ENCODE measurements around the gene ZSWIM8. TPM values are rescaled to one million over a fixed set of nuclear protein-coding genes. Genes with fewer than 3 reads are reported as not detected.

ZSWIM8 gene
- total and polyA plus RNA-seq, 2 donors (not counting 1 experiment from before 2014, with no cell fraction given) = 110 to 147 TPM

DNA sequence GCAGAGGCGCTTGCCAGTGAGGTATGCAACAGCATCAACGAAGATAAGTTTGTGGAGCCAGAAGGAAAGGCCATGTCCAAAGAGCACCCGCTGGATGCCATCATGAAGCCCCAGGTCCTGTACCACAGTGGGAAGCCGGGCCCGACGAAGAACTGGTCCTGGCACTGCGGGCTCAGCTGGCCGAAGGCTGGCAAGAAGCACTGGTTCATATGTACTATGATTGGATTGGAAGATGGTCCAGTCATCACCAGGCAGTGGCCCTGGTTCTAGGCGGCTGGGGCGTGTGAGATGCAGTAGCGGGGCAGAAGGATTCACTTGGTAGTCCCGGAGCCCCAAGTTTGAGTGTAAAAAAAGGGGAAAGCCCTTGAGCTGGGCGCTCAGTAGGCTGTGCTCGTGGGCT lies 22.1 kb downstream of the ZSWIM8 start:
- ATAC-seq (ENCODE audit: low read depth) = no peak
- Mint-ChIP-seq H3K4me3 (no peak overlapping the region), H3K4me1 (peaks cover 39% of the 10 kb centered on the region), H3K27ac (no peak overlapping the region), H3K27me3 (no peaks in the 10 kb centered on the region), H3K9me3 (ENCODE audit: insufficient read depth) (no peaks in the 10 kb centered on the region)
- ChIA-PET POLR2A (interaction anchor here (0.7 kb wide), 1 partner anchor 73 kb away, joined by 3 read pairs; no protein-coding TSS in a partner anchor), CTCF (no interaction called here)
- no peak overlapping the region for H3K9ac ChIP-seq (ENCODE audit: low read length)
- H3K9me3 ChIP-seq (ENCODE audit: control extremely low read depth in 1 of 3, control insufficient read depth in 2 of 3, insufficient read depth in 1 of 3, low read length in 2 of 3) = no peaks in the 10 kb centered on the region
- H3K36me3 ChIP-seq (replicated peaks in 1 of 2; ENCODE audit: control extremely low read depth in 1 of 2, control insufficient read depth in 1 of 2, extremely low read depth in 1 of 2, insufficient read depth in 2 of 2, low read length in 1 of 2) = peaks cover 2 to 56% of the 10 kb centered on the region in 2 experiments
- H3K27me3 ChIP-seq (replicated peaks in 1 of 4; ENCODE audit: control extremely low read depth in 1 of 4, control insufficient read depth in 3 of 4, insufficient read depth in 4 of 4, low read length in 3 of 4) = no peaks in the 10 kb centered on the region
- no peak overlapping the region for H3K27ac ChIP-seq (ENCODE audit: low read length in 2 of 2)
- no peak for TF ChIP-seq EZH2 (IDR thresholded peaks at IDR 0.05; ENCODE audit: borderline replicate concordance, insufficient read depth, low read depth, low read length, poor library complexity, severe bottlenecking)
- TF ChIP-seq, protein P1, sequence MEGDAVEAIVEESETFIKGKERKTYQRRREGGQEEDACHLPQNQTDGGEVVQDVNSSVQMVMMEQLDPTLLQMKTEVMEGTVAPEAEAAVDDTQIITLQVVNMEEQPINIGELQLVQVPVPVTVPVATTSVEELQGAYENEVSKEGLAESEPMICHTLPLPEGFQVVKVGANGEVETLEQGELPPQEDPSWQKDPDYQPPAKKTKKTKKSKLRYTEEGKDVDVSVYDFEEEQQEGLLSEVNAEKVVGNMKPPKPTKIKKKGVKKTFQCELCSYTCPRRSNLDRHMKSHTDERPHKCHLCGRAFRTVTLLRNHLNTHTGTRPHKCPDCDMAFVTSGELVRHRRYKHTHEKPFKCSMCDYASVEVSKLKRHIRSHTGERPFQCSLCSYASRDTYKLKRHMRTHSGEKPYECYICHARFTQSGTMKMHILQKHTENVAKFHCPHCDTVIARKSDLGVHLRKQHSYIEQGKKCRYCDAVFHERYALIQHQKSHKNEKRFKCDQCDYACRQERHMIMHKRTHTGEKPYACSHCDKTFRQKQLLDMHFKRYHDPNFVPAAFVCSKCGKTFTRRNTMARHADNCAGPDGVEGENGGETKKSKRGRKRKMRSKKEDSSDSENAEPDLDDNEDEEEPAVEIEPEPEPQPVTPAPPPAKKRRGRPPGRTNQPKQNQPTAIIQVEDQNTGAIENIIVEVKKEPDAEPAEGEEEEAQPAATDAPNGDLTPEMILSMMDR (IDR thresholded peaks at IDR 0.05) = no peak
- no peak overlapping the region for H3K4me3 ChIP-seq (ENCODE audit: control extremely low read depth in 1 of 5, extremely low read depth in 1 of 5, insufficient read depth in 1 of 5, low read depth in 2 of 5, low read length in 4 of 5)
- peaks cover 40% of the 10 kb centered on the region for H4K20me1 ChIP-seq (ENCODE audit: control insufficient read depth, insufficient read depth, low read length, poor library complexity, severe bottlenecking)
- peaks cover 12 to 38% of the 10 kb centered on the region in 2 donors for H3K4me1 ChIP-seq (ENCODE audit: control insufficient read depth in 2 of 2, insufficient read depth in 2 of 2, low read length in 2 of 2)
- H3K79me2 ChIP-seq (ENCODE audit: control insufficient read depth, insufficient read depth, low read length) = peaks cover 53% of the 10 kb centered on the region
- WGBS (ENCODE audit: insufficient coverage) = 96% methylated on average over 14 of the region's 14 CpGs
- no peak overlapping the region for H3K4me2 ChIP-seq (replicated peaks; ENCODE audit: low read depth, low read length, poor library complexity, severe bottlenecking)
- intact Hi-C loops (cut with micrococcal nuclease) = no loop called here
- no peak for DNase-seq
- H2AFZ ChIP-seq (ENCODE audit: insufficient read depth, low read depth, low read length, poor library complexity, severe bottlenecking) = no peak overlapping the region

DNA sequence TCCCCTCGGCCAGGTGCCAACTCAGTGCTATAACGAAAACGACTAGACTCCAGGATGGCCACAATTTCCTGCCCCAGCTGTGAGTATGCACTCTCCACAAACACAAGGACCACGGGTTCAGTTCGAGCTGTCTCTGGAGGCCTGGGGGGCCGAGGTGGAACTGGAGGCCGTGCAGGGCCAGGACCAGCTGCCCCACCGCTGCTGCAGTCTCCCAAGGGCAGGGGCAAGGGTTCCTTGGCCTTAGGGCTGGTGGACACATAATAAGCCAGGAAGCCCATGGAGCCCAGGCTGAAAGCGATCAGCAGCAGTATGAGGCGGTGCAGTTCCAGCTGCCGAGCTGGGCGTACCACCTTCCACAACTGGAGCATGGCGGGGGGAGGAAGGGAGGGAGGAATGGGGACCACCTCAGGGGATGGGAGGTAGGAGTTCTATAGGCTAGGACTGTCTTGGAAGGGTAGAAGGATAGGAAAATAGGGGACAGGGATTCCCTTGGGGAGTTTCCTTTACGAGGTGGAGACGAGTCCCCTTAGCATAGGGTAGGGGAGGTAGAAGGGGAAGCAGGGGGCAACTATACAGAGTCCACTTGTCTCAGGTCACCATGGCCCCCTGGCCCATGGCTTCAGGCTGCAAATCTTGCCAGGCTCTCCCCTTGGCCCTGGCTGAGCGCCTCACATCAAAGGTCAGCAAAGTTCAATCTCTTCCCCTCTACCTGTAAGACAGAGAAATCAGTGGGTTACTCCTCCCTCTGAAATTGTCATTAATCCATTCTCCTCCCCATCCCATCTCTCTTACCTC lies 22.8 kb downstream of the ZSWIM8 start:
- H3K79me2 ChIP-seq (ENCODE audit: control insufficient read depth, insufficient read depth, low read length) = peaks cover 53% of the 10 kb centered on the region

More for the DNA sequence above, 22.8 kb downstream of the ZSWIM8 start:
- Histone ChIP-seq H3K27me3 (replicated peaks in 1 of 4; ENCODE audit: control extremely low read depth in 1 of 4, control insufficient read depth in 3 of 4, insufficient read depth in 4 of 4, low read length in 3 of 4) (no peaks in the 10 kb centered on the region), H3K4me3 (ENCODE audit: control extremely low read depth in 1 of 5, extremely low read depth in 1 of 5, insufficient read depth in 1 of 5, low read depth in 2 of 5, low read length in 4 of 5) (no peak overlapping the region), H3K36me3 (replicated peaks in 1 of 2; ENCODE audit: control extremely low read depth in 1 of 2, control insufficient read depth in 1 of 2, extremely low read depth in 1 of 2, insufficient read depth in 2 of 2, low read length in 1 of 2) (peaks cover under 1 to 48% of the 10 kb centered on the region in 2 experiments), H3K4me2 (replicated peaks; ENCODE audit: low read depth, low read length, poor library complexity, severe bottlenecking) (no peak overlapping the region), H3K9me3 (ENCODE audit: control extremely low read depth in 1 of 3, control insufficient read depth in 2 of 3, insufficient read depth in 1 of 3, low read length in 2 of 3) (no peaks in the 10 kb centered on the region), H3K4me1 (ENCODE audit: control insufficient read depth in 2 of 2, insufficient read depth in 2 of 2, low read length in 2 of 2) (peaks cover 12 to 38% of the 10 kb centered on the region in 2 donors), H3K9ac (ENCODE audit: low read length) (no peak overlapping the region), H2AFZ (ENCODE audit: insufficient read depth, low read depth, low read length, poor library complexity, severe bottlenecking) (no peak overlapping the region), H3K27ac (ENCODE audit: low read length in 2 of 2) (no peak overlapping the region), H4K20me1 (ENCODE audit: control insufficient read depth, insufficient read depth, low read length, poor library complexity, severe bottlenecking) (peaks cover 40% of the 10 kb centered on the region)
- DNase-seq = no peak
- no peak for ATAC-seq (ENCODE audit: low read depth)
- no peaks in the 10 kb centered on the region for H3K27me3 Mint-ChIP-seq
- POLR2A ChIA-PET = interaction anchor here (0.7 to 1.4 kb wide), 4 partner anchors 20 to 74 kb away, joined by 3 to 5 read pairs (median 4); a partner anchor contains a TSS
- no peak overlapping the region for H3K27ac Mint-ChIP-seq
- intact Hi-C loops (cut with micrococcal nuclease) = no loop called here
- CTCF ChIA-PET = interaction anchor here (0.7 to 2.6 kb wide), 2 partner anchors 17 to 71 kb away, joined by 4 to 13 read pairs; no protein-coding TSS in a partner anchor
- TF ChIP-seq, protein P1 (IDR thresholded peaks at IDR 0.05) = no peak
- no peak for TF ChIP-seq EZH2 (IDR thresholded peaks at IDR 0.05; ENCODE audit: borderline replicate concordance, insufficient read depth, low read depth, low read length, poor library complexity, severe bottlenecking)
- H3K4me1 Mint-ChIP-seq = peaks cover 41% of the 10 kb centered on the region
- WGBS (ENCODE audit: insufficient coverage) = 98% methylated on average over 15 of the region's 16 CpGs
- no peaks in the 10 kb centered on the region for H3K9me3 Mint-ChIP-seq (ENCODE audit: insufficient read depth)
- no peak overlapping the region for H3K4me3 Mint-ChIP-seq

Measured in B cell (primary cell).